ENCODE data around the gene ZNF277. TPM values are rescaled to one million over a fixed set of nuclear protein-coding genes. Genes with fewer than 3 reads are reported as not detected.

ZNF277 gene
- total RNA-seq, 1 experiment from 2014 or later: 30.9 TPM

GRCh38 chr7:112391841-112392286, 185.4 kb downstream of the ZNF277 start:
- peak; percentile 33 for DNase-seq (ENCODE audit: low spot score)

Other genes with a start within 250 kb of the ZNF277 start
- gene DOCK4, start 296 bp upstream of the ZNF277 start, total RNA-seq (2014; rRNA removed; shearing (Covaris generic)): 5.6 and 7.2 TPM in 2 replicates
- 97.0 and 114 TPM in 2 replicates for gene IFRD1, start 243.8 kb downstream of the ZNF277 start, total RNA-seq (2014; rRNA removed; shearing (Covaris generic))

All from A172 (cell line).